Measurements from ENCODE around the gene TFDP3.

The TFDP3 gene

GRCh38 chrX:133185119-133185518 lies 33.0 kb downstream of the TFDP3 start:
- no peak for DNase-seq

- DNase-seq: no peak
These were observed 34.3 kb downstream of the TFDP3 start for GRCh38 chrX:133183806-133184205.

GRCh38 chrX:133179500-133179899 lies 38.7 kb downstream of the TFDP3 start:
- no peak for DNase-seq

- no peak for DNase-seq
These were observed 41.0 kb downstream of the TFDP3 start for GRCh38 chrX:133177202-133177601.

GRCh38 chrX:133175605-133176004 lies 42.5 kb downstream of the TFDP3 start:
- no peak for DNase-seq

- no peak for DNase-seq
These were observed 43.0 kb downstream of the TFDP3 start for GRCh38 chrX:133175162-133175561.

GRCh38 chrX:133171962-133172708 lies 46.0 kb downstream of the TFDP3 start:
- DNase-seq: peak; percentile 2 to 31 (median 20)

Data from suppressor macrophage (primary cell).